H9 (cell line): ENCODE results near the gene FBXW9. TPM values are rescaled to one million over a fixed set of nuclear protein-coding genes. Genes with fewer than 3 reads are reported as not detected.

Source experiments
- DNase-seq: peaks from one replicate; pipeline ENCODE4 v3.0.0-alpha.2; 2017
- H2AFZ ChIP-seq: one replicate; pipeline ENCODE4 v1.6.1; 2013; ENCODE audit warnings: mild to moderate bottlenecking, low read length, control low read depth, moderate library complexity
- H2AK5ac ChIP-seq: 2 replicates; pipeline ENCODE4 v1.6.1; 2013; ENCODE audit warnings: low read length, control low read depth, mixed read lengths; ENCODE audit not compliant: insufficient read length
- H2BK120ac ChIP-seq: one replicate; pipeline ENCODE4 v1.6.1; 2013; ENCODE audit warnings: low read depth, mild to moderate bottlenecking, low read length, control low read depth, inconsistent platforms; ENCODE audit not compliant: poor library complexity, severe bottlenecking
- H2BK12ac ChIP-seq: 2 replicates; pipeline ENCODE4 v1.6.1; 2013; ENCODE audit warnings: low read length, control low read depth, mixed read lengths, low read depth; ENCODE audit not compliant: insufficient read length
- H2BK15ac ChIP-seq: 2 replicates; pipeline ENCODE4 v1.6.1; 2013; ENCODE audit warnings: low read depth, low read length, control low read depth
- H2BK20ac ChIP-seq: one replicate; pipeline ENCODE4 v1.6.1; 2013; ENCODE audit warnings: low read depth, mild to moderate bottlenecking, low read length, control low read depth, inconsistent platforms; ENCODE audit not compliant: poor library complexity, severe bottlenecking
- H2BK5ac ChIP-seq: 2 replicates; pipeline ENCODE4 v1.6.1; 2013; ENCODE audit warnings: low read length, control low read depth, mixed read lengths; ENCODE audit not compliant: insufficient read length
- H3K14ac ChIP-seq: 2 replicates; pipeline ENCODE4 v1.6.1; 2013; ENCODE audit warnings: low read length, control low read depth; ENCODE audit not compliant: insufficient read depth
- H3K18ac ChIP-seq: 2 replicates; pipeline ENCODE4 v1.6.1; 2013; ENCODE audit warnings: low read depth, mild to moderate bottlenecking, mixed read lengths, low read length, control low read depth; ENCODE audit not compliant: insufficient read length
- H3K23ac ChIP-seq: 2 replicates; pipeline ENCODE4 v1.6.1; 2013; ENCODE audit warnings: low read length, control low read depth, mixed read lengths, low read depth; ENCODE audit not compliant: insufficient read length
- H3K23me2 ChIP-seq: 2 replicates; pipeline ENCODE4 v1.6.1; 2013; ENCODE audit warnings: low read depth, mild to moderate bottlenecking, mixed read lengths, low read length, control low read depth; ENCODE audit not compliant: insufficient read length, poor library complexity, severe bottlenecking
- H3K27ac ChIP-seq: 2 replicates; pipeline ENCODE4 v1.5.1; 2013; ENCODE audit warnings: low read length, control low read depth, mixed read lengths, low read depth; ENCODE audit not compliant: insufficient read length
- H3K27me3 ChIP-seq: 2 replicates; pipeline ENCODE4 v1.6.1; 2013; ENCODE audit warnings: low read length, control low read depth, inconsistent platforms; ENCODE audit not compliant: insufficient read depth
- H3K4ac ChIP-seq: 2 replicates; pipeline ENCODE4 v1.6.1; 2013; ENCODE audit warnings: low read depth, mild to moderate bottlenecking, control low read depth, inconsistent platforms, low read length, moderate library complexity
- H3K4me1 ChIP-seq: 2 replicates; pipeline ENCODE4 v1.6.1; 2013; ENCODE audit warnings: low read length, control low read depth, inconsistent platforms; ENCODE audit not compliant: insufficient read depth
- H3K4me2 ChIP-seq: 2 replicates; pipeline ENCODE4 v1.6.1; 2013; ENCODE audit warnings: low read length, control low read depth, mixed read lengths; ENCODE audit not compliant: insufficient read length, insufficient read depth
- H3K56ac ChIP-seq: 2 replicates; pipeline ENCODE4 v1.6.1; 2013; ENCODE audit warnings: low read depth, mild to moderate bottlenecking, mixed read lengths, low read length, control low read depth; ENCODE audit not compliant: insufficient read length
- H3K79me1 ChIP-seq: 2 replicates; pipeline ENCODE4 v1.6.1; 2013; ENCODE audit warnings: low read depth, mild to moderate bottlenecking, moderate library complexity, low read length, control low read depth, inconsistent platforms; ENCODE audit not compliant: insufficient read depth, poor library complexity, severe bottlenecking
- H3K79me2 ChIP-seq: 2 replicates; pipeline ENCODE4 v1.6.1; 2013; ENCODE audit warnings: low read length, control low read depth, inconsistent platforms; ENCODE audit not compliant: insufficient read depth
- H3K9ac ChIP-seq: 2 replicates; pipeline ENCODE4 v1.6.1; 2013; ENCODE audit warnings: low read length, control low read depth, mixed read lengths; ENCODE audit not compliant: insufficient read length; ENCODE audit errors: extremely low read depth
- H3K9me3 ChIP-seq: one replicate; pipeline ENCODE4 v1.6.1; 2013; ENCODE audit warnings: low read depth, low read length, inconsistent platforms; ENCODE audit not compliant: control insufficient read depth
- H3T11ph ChIP-seq: one replicate; pipeline ENCODE4 v1.6.1; 2013; ENCODE audit warnings: mild to moderate bottlenecking, low read length, control low read depth, inconsistent platforms
- H4K20me1 ChIP-seq: one replicate; pipeline ENCODE4 v1.6.1; 2013; ENCODE audit not compliant: control insufficient read depth, insufficient read length, insufficient read depth
- H4K5ac ChIP-seq: 2 replicates; pipeline ENCODE4 v1.6.1; 2013; ENCODE audit warnings: low read depth, mild to moderate bottlenecking, mixed read lengths, low read length, control low read depth; ENCODE audit not compliant: insufficient read length
- H4K8ac ChIP-seq: replicated peaks from 2 replicates; pipeline ENCODE4 v1.6.1; 2013; ENCODE audit warnings: low read length, control low read depth, mixed read lengths, low read depth; ENCODE audit not compliant: insufficient read length
- H4K91ac ChIP-seq: 2 replicates; pipeline ENCODE4 v1.6.1; 2013; ENCODE audit warnings: low read depth, mild to moderate bottlenecking, moderate library complexity, mixed read lengths, low read length, control low read depth; ENCODE audit not compliant: insufficient read length
- H3K27ac Mint-ChIP-seq, 3 experiments: 2 replicates in 2 of 3; 3 replicates in 1 of 3; pipeline ENCODE4 v1.8.0; 2020 to 2021; ENCODE audit warnings: mixed read lengths in 3 of 3, mild to moderate bottlenecking in 1 of 3, moderate library complexity in 1 of 3
- H3K27me3 Mint-ChIP-seq: 2 replicates; pipeline ENCODE4 v1.8.0; 2021; ENCODE audit warnings: low read depth, mild to moderate bottlenecking, moderate library complexity, mixed read lengths
- H3K36me3 Mint-ChIP-seq, 3 experiments: 2 replicates in 2 of 3; 3 replicates in 1 of 3; pipeline ENCODE4 v1.8.0; 2020 to 2021; ENCODE audit warnings: low read depth in 3 of 3, mixed read lengths in 3 of 3; ENCODE audit not compliant: insufficient read depth in 1 of 3
- H3K4me1 Mint-ChIP-seq, 2 experiments: 2 replicates each; pipeline ENCODE4 v1.8.0; 2020; ENCODE audit warnings: mixed read lengths in 2 of 2
- H3K4me3 Mint-ChIP-seq, 2 experiments: 2 replicates in 1 of 2; 3 replicates in 1 of 2; pipeline ENCODE4 v1.8.0; 2020 to 2021; ENCODE audit warnings: mild to moderate bottlenecking in 2 of 2, mixed read lengths in 2 of 2, moderate library complexity in 1 of 2
- H3K9me3 Mint-ChIP-seq, 2 experiments: 2 replicates in 1 of 2; 3 replicates in 1 of 2; pipeline ENCODE4 v1.8.0; 2020; ENCODE audit warnings: mild to moderate bottlenecking in 2 of 2, mixed read lengths in 2 of 2, moderate library complexity in 1 of 2
- CTCF ChIP-seq: fragments of 200-600 bp; sonication (generic); conservative IDR thresholded peaks from 3 replicates; pipeline ENCODE4 v1.8.0; 2021; ENCODE audit warnings: antibody characterized with exemption, mild to moderate bottlenecking
- WGBS: extraction: QIAGEN DNeasy Blood & Tissue Kit; methylation state at CpG from one replicate; pipeline ENCODE4 v1.1.7; 2013; ENCODE audit warnings: missing lambda C conversion rate, low lambda C conversion rate, mixed read lengths; ENCODE audit not compliant: insufficient read length; ENCODE audit errors: extremely low coverage; 5-methylcytosine and 5-hydroxymethylcytosine counted together
- total RNA-seq: library from RNA; stranded (reverse); gene quantifications from 2 replicates; pipeline ENCODE4 v1.2.1, GENCODE V29; 2021

FBXW9 gene
- total RNA-seq, 1 experiment from 2014 or later: 11.7 TPM

- DNase-seq: peak; percentile 87
- H2BK120ac ChIP-seq: no peak within 1 kb of the TSS
- H3K9ac ChIP-seq: peak within 1 kb of the TSS; percentile 97
- H2BK5ac ChIP-seq: no peak within 1 kb of the TSS
- Mint-ChIP-seq H3K4me3 (peak within 1 kb of the TSS; percentile 97 to 98), H3K27ac (peak within 1 kb of the TSS; percentile 93 to 99 (median 97)), H3K27me3 (no peaks in the 10 kb centered on the region), H3K4me1 (peaks cover 15 to 26% of the 10 kb centered on the region in 2 experiments), H3K36me3 (peaks cover 19 to 37% (median 21%) of the 10 kb centered on the region in 3 experiments; a peak in 6 of 7 replicates), H3K9me3 (no peaks in the 10 kb centered on the region)
- WGBS: no CpG with 5 or more reads among the region's 28 CpGs
- H3K56ac ChIP-seq: peak within 1 kb of the TSS; percentile 31
- H4K20me1 ChIP-seq: no peaks in the 10 kb centered on the region
- no peak within 1 kb of the TSS; the same call in 1 of the 2 replicates for H3K4ac ChIP-seq
- peaks cover 22% of the 10 kb centered on the region for H3K23me2 ChIP-seq
- no peak within 1 kb of the TSS for H4K8ac ChIP-seq
- H3K79me2 ChIP-seq: peaks cover 26% of the 10 kb centered on the region; the same call in 1 of the 2 replicates
- peaks cover 7% of the 10 kb centered on the region for H3K79me1 ChIP-seq
- peak within 1 kb of the TSS; percentile 87 for H3K14ac ChIP-seq
- H2BK20ac ChIP-seq: no peak within 1 kb of the TSS
- H2BK15ac ChIP-seq: no peak within 1 kb of the TSS
- no peak within 1 kb of the TSS for H2BK12ac ChIP-seq
- H2AK5ac ChIP-seq: no peak within 1 kb of the TSS
- peak within 1 kb of the TSS; percentile 92 for H3K18ac ChIP-seq
- peak within 1 kb of the TSS; percentile 96 for H3K4me2 ChIP-seq
- no peaks in the 10 kb centered on the region for H3K27me3 ChIP-seq
- H2AFZ ChIP-seq: no peak within 1 kb of the TSS
- no peaks in the 10 kb centered on the region for H3K4me1 ChIP-seq
- H4K91ac ChIP-seq: no peak within 1 kb of the TSS
- H4K5ac ChIP-seq: peak within 1 kb of the TSS; percentile 19
- H3K9me3 ChIP-seq: no peaks in the 10 kb centered on the region
- no peak within 1 kb of the TSS for H3K23ac ChIP-seq
- TF ChIP-seq CTCF: no peak
- H3K27ac ChIP-seq: peak within 1 kb of the TSS; percentile 30
- H3T11ph ChIP-seq: no peak within 1 kb of the TSS
Measured at GRCh38 chr19:12723641-12724426, 27.4 kb upstream of the FBXW9 start, which contains the start of gene TNPO2. TSS of gene TNPO2 (minus strand) at chr19:12723932. CDS start at chr19:12720977, 2,955 bp downstream.
